Fibroblast of the conjunctiva (primary cell): ENCODE measurements around the gene CAMTA1.
"Not testable (repeated sequence)": the region's sequence is repeated elsewhere in the genome, so short reads cannot be mapped to it uniquely, and the experiment has no call there.

Experiments
- DNase-seq: peaks from one replicate; pipeline ENCODE4 v3.0.0-alpha.2; 2010; ENCODE audit warnings: low read depth

CAMTA1 gene

DNA sequence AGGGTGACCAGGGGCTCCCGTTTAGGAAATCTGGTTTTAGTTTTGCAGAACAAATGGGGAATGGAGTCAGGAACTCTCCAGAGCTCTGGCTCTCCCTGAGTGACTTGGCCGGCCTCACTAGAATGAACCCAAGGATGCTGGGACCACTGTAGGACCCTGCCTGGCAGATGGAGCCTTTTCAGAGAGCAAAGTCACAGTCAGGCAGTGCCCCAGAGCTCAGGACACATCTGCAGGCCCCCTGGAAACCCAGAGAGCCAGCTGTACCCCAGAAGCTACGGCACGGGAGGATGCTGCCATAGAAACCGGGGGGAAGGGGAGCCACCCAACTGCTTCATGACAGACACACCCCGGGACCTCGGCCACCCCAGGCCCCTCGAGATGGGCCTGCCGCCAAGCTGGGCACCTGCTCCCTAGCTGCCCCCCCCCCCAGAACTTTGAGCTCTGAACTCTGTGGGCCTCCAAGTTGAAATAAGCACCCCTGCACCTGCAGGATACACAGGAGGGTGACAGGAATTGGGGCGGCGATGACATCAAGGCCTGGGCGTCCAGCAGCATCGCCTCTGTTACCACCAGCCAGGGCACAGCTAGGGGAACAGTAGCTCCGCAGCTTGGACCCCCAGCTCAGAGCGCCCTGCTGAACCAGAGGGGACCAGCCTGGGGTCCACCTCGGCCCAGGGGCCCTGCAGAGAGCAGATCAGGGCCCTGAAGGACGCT is 894.1 kb downstream of the CAMTA1 start:
- no peak for DNase-seq

DNA sequence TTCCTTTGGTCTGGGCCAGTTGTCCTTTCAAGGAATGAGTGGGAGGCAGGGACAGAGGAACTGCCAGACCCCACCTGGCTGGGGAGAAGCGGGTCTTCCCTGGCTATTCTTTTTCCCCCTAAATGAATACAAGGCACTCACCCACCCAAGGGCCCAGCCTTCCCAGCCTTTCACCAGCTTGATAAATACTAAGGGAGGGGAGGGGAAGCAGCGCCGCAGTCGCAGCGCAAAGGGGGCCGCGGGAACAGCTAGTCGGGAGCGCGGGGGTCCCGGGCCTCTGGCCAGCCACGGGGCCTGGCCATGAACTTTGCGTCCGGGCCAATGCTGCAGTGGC is 894.6 kb downstream of the CAMTA1 start:
- DNase-seq = no peak

DNA sequence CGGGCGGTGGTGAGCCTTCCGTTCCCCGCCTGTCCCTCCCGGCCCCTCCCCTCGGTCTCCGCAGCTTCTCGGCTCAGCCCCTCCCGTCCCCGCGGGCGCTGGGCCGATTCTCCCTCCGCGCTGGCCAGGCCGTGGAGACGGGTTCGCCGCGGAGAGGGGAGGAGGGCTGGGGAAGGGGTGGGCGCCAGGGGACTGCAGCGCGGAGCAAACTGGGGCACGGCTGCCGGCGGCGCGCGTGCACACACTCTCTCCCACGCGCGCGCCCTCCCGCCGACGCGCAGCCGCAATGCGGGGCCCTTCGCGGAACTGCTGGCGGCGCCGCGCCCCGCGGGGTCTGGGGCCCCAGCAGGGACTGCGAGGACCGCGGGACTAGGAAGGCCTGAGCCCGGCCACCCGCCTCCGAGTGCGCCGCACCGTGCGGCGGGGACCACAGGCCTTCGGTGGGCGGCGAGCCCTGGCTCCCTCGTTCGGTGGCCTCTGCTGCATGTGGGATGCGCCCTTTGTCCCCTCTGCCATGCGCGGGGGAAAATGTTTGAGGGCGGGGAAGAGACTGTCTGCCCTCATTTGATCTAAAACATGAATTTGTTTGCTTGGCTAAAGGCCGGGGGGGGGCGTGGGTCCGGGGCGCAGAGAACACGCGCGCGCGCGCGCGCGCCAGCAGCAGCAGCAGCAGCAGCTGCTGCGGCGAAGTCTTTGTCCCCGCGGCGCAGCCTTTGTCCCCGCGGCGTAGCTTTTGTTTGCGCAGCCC is 895.1 kb downstream of the CAMTA1 start:
- no peak for DNase-seq

DNA sequence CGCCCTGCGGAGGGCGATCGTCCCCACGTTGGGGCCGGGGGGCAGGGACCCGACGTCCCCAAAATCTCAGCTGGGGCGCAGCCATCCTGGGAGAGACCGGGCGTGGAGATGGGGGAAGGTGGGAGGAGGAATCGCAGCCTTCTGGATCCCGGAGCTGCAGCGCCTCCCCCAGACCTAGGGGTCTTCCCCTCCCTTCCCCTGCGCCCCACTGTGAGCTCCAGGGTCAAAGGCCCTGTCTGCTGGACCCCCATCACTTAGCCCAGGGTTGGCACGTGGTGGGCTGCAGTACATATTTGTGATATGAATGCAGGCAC is 895.7 kb downstream of the CAMTA1 start:
- DNase-seq = no peak

DNA sequence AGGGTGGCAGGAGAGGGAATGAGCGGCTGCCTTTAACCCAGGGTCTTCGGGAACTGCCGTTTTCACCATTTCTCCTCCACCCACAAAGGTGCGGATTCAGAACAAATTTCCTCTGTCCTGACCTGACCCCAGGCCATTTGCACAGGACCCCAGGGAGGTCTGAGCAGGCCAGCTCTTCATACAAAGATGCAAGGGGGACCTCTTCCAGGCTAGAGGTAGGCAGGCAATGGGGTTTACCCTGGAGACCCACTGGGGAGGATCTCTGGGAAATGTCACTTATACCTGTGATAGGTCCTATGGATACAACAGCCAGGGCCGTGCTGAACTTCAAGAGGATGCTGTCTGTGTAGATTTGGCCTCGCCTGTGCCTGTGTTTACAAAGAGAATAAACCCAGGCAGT is 896.1 kb downstream of the CAMTA1 start:
- no peak for DNase-seq

DNA sequence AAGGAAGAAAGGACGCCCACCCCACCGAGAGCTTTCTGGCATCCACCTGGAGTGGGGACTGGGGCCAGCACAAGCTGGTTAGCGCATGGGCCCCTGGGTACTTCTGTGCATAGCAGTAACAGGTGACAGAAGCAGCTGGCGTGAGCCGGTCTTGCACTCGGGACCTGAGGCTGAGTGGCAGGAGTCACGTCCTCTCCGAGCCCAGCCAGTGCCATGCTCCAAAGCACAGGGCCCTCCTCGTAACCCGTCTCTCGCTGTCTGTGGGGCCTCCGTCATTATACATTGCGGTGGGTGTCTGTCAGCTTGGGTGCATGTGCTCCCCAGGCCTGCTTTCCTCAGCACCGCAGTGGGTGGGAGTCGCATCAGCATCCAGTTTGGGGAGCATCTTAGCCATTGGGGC is 898.3 kb downstream of the CAMTA1 start:
- DNase-seq = no peak

DNA sequence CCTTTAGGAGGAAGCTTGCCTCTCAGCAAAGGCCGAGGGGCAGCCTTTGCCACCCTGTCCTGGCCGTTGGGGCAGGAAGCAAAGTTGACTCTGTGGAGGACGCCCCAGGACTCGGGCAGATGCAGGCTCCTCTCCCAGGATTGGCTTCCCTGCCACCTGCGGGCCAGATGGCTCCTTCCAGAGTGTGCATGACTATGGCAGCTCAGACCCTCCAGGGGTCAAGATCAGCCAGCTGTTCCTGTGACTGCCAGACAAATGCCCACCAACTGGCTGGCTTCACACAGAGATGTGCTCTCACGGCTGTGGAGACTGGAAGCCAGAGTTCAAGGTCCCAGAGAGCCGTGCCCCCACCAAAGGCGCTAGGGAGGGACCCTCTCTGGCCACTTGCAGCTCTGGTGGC is 898.9 kb downstream of the CAMTA1 start:
- no peak for DNase-seq

DNA sequence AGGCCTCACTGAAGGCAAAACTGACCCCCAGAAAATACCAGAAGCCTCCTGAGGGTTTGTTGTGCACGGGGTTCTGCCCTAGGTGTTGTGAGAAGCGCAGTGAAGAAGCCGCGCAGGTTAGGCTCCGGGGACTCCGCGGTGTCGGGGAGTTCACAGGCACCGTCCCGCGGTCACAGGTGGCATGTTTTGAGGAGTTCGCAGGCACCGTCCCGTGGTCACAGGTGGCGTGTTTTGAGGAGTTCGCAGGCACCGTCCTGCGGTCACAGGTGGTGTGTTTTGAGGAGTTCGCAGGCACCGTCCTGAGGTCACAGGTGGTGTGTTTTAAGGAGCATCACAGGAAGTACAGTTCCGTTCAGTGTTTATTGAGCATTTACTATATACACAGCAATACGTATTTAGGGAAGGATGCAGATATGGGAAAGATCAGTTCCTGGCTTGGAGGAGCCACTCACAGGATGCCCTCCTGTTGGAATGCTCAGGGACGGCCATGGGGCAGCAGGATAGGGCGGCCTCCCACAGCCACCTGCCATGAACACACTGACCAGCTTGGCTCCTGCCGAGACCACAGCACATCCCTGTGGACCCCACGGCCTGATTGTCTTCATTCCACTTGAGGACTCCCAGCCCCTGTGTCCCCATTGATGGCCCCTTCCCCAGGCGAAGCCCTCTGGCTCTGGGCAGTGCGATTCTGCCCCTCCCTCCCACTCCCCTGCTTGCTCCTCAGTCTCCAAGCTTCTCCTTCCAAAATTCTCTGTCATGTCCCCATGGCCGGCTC is 899.8 kb downstream of the CAMTA1 start:
- no peak for DNase-seq

DNA sequence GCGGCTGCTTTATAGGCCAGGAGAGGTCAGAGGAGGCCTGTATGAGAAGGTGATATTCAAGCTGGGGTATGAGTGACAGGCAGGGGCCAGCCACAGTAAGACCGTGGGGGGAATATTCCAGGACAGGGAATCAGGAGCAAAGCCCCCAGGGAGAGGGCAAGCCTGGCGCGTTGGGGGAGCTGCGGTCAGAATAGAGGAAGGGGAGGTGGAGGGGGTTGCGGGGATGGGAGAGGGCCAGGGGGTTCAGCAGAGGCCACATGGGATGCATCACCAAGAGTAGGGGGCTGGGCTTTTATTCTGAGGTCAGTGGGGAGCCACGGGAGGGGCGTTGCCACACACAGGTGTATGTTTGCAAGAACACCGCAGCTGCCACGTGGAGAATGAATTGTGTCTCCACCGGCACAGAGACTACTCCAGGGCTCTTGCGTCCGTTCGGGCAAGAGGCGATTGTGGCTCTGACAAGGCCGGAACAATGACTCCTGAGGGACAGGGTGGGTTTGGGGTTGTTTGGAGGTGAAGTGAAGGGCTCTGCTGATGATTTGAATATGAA is 901.1 kb downstream of the CAMTA1 start:
- no peak for DNase-seq

DNA sequence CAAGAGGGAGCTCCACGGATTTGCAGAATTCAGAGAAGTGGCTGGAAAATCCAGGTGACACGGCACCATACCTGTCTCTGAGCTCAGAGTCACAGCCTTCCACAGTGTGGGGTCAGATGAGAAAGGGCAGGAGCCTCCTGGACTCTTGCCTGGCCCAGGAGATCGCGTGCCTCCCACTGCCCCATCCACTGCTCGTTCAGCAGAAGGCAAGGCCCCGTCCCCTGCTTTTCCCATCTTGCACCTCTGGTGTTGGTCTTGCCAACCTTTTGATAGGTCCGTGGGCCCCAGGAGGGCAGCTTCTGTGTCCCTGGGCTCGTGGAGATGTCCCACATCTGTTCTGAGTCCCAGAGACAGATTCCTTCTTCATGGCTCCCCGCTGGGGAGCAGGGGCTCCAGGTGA is 902.2 kb downstream of the CAMTA1 start:
- no peak for DNase-seq

DNA sequence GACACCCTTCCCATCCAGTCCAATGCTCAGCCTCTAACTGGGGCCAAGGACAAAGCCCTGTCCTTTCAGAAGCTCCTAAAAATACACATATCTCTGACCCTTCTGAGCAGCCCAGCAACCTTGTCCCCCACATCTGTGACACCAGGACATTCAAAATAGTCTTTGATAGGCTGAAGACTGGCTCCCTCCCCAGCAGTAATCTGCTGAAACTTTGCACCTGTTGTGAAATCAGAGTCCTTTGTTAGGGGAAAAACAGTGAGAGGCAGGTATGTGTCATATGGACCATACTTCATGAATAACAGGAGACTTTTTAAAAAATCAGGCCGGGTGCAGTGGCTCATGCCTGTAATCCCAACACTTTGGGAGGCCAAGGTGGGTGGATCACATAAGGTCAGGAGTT is 903.4 kb downstream of the CAMTA1 start:
- DNase-seq = no peak

DNA sequence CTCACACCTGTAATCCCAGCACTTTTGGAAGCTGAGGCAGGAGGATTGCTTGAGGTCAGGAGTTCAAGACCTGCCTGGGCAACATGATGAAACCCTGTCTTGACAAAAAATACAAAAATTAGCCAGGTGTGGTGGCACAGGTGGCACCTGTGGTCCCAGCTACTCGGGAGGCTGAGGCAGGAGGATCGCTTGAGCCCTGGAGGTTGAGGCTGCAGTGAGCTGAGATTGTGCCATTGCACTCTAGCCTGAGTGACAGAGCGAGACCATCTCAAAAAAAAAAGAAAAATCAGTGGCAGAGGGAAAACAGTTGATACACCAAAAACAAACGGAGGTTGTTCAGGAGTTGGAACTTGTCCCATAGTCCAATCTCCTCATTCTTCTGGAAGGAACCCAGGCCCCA is 904.1 kb downstream of the CAMTA1 start:
- DNase-seq = not testable (repeated sequence)

DNA sequence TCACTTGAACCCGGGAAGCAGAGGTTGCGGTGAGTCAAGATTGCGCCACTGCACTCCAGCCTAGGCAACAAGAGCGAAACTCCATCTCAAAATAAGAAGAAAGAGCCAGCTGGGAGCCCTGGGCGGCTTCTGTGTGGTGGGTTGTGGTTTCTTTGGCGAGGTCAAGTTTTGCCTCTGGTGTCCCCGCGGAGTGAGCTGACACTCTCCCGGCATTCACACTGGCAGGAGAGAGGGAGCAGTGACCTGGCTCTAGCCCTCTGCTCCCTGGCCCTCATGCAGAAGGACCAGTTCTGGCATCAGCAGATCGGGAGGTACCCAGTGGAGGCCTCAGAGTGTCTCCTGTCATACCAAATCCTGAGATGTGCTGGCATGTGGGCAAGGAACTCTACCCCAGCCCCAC is 904.8 kb downstream of the CAMTA1 start:
- DNase-seq = no peak

DNA sequence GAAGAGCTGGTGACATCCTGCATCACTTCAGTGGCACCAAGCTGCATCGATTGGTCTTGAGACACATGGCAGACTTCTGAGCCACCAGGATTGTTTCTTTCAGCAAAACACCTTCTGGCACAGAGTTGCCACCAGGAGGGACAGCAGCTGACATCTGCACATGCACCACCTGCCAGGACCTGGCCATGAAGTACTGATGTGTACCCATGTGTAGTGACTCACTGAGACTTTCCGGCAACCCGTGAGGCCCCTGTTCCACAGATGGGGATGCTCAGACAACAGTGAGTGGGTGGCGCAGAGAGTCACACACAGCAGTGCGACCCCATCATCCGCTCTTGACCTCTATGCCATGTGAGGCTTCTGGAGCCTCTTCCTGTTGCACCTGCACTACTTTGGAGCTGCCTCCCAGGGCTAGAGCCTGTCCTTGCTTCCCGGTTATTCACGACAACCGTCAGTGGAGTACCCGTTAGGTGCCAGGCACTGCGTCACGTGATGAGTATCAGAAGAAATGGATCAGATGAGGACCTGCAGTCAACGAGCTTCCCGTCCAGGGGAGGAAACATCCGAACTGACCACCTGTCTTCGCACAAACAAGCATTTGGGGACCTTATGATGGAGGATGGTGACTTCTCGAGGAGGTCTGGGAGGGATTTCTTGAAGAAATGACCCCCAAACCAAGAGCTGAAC is 905.4 kb downstream of the CAMTA1 start:
- DNase-seq = no peak

DNA sequence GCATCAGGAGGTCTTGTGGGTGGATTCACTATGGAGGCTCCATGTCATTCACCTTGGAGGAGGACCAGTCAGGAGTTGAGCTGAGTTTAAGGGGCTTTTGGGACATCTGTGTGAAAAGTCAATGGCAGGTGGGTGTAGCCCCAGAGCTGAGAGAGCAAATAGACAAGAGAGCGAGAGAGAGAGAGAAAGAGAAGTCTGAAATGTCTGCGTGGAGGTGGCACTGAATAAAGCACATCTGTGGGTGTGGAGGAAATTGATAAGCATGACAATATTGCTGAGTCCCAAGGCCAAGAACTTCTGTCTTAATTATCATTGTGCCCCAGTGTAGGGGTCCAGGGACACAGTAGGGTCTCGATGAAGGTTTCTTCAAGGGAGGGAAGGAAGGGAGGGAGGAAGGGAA is 906.3 kb downstream of the CAMTA1 start:
- DNase-seq = no peak

DNA sequence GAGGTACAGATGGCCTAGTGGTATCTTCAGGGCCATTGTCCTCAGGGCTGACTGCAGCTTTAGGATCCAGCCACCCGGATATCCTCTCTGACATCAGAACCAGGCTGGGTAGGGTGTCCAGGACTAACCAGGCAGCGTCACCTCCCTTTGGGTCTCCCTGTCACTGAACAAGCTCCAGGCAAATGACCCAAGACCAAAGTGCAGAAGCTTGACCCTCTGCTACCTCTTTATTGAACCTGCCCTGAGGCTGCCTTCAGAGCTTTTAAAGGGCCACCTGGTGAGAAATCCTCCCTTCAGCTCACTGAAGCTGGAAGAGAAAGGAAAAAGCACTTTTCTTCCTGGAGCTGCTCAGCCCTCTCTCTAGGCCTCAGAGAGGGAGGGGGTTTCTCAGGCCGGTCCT is 906.8 kb downstream of the CAMTA1 start:
- DNase-seq = no peak

DNA sequence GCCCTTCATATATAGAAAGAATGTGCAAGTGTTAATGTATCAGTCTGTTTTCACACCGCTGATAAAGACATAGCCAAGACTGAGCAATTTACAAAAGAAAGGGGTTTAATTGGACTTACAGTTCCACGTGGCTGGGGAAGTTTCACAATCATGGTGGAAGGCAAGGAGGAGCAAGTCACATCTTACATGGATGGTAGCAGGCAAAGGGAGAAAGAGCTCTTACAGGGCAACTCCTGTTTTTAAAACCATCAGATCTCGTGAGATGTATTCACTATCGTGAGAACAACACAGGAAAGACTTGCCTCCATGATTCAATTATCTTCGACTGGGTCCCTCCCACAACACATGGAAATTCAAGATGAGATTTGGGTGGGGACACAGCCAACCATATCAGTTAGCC is 907.8 kb downstream of the CAMTA1 start:
- not testable (repeated sequence) for DNase-seq

DNA sequence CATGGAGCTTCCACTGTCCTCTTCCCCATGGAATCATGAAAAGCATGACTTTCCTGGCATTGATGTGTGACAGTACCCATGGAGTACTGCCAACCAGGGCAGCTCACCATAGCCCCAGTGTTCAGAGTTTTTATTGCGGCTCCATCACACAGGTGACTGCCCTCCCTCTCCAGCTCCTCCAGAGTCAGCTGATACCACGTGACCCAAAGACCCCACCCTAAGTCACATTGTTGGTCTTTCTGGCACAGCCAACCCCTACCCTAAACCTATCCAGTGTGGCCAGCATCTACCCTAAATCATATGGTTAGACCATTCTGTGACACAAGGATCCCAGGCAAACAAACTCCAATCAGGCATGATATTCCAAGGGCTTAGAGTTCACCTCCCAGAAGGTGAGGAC is 908.4 kb downstream of the CAMTA1 start:
- no peak for DNase-seq

DNA sequence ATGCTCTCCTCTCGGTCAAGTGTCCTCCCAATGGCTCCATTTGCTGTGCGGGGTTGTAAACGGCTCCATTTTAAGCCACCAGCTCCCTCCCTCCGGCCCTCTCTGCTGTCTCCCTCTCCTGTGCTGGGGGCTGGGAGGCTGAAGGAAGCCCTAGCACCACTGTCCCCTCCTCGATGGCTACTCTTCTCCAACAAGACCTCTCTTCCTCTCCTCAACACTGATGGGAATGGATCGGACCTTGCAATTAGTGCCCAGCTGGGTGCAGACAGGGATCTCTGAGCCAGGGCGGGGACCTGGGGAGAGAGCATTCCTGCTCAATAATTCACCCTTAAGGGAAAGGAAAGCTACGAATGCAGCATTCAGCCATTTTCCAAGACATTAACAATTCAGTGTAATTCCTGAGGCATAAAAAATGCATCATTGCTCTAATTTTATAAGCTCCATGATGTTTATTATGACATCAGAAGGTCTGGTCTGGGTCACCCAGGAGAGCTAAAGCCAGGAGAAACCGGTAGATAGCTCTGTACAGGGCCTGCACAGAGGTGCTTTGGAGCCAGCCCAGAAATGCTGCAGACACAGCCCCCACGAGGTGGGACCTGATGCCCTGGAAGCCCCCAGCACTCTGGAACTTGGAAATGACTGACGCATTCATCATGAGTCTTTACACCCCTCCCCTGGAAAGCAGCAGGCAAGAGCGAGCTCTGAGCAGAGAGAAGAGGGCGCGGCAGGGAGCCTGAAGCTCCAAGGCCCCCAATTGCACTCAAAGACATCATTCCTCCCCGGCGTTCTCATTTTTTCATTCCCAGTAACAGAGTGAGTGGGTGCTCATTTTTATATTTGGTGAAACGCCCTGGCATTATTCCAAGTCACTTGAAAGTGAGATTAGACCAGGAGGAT is 909.6 kb downstream of the CAMTA1 start:
- DNase-seq = no peak

DNA sequence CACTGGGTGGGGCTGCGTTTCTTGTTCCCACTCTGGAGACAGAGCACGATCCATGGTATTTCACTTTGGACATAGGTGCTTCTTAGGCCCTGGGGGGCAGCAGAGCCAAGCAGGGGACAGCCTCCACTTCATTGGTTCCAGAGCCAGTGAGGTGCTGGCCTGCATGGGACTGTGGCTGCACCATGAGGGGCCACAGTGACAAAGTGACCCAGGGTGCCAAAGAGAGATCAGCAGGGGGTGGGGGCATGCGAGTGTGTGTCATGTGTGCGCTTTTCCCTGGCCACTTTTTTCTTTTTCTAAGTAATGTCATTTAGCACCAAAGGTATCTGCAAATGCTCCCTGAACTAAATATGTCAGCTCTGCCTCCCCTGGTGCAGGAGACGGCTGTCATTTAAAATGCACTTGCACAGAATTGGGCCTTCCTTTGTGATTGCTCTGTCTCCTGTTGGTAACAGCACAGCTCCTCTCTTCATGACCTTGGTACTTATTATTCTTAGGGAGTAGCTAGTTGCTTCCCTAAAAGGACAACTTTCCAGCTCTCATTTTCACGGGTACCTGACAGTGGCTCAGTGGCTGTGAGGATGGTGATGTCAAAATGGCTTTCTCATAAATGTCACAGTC is 910.4 kb downstream of the CAMTA1 start:
- DNase-seq = no peak

DNA sequence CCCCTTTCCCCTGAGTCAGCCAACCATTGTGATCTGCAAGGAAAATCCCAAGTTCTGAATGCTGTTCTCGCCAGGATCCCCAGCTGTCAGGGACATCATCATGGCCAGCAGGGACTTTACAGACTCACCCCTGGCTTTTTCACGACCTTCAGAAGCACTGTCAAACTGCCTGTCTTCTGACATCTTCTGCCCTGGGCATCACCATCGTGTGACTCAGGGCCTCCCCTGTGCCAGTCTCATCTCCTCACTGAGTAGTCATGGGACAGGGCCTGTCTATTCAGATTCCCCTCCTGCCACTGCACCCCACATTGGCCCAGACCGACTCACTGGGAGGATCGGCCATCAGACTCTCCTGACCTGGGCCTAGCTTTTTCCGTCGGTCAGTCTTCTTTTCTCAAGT is 913.4 kb downstream of the CAMTA1 start:
- DNase-seq = no peak
